NCI-H1105 (cell line): ENCODE results near the gene CDC6.

Experiments used
- DNase-seq: peaks from one replicate; lab custom pipeline; 2025; lab: John Stamatoyannopoulos, UW

CDC6 gene

GRCh38 chr17:40312131-40312731 is 24.6 kb downstream of the CDC6 start:
- no peak for DNase-seq

GRCh38 chr17:40312893-40313667 is 25.4 kb downstream of the CDC6 start:
- no peak for DNase-seq

DNA sequence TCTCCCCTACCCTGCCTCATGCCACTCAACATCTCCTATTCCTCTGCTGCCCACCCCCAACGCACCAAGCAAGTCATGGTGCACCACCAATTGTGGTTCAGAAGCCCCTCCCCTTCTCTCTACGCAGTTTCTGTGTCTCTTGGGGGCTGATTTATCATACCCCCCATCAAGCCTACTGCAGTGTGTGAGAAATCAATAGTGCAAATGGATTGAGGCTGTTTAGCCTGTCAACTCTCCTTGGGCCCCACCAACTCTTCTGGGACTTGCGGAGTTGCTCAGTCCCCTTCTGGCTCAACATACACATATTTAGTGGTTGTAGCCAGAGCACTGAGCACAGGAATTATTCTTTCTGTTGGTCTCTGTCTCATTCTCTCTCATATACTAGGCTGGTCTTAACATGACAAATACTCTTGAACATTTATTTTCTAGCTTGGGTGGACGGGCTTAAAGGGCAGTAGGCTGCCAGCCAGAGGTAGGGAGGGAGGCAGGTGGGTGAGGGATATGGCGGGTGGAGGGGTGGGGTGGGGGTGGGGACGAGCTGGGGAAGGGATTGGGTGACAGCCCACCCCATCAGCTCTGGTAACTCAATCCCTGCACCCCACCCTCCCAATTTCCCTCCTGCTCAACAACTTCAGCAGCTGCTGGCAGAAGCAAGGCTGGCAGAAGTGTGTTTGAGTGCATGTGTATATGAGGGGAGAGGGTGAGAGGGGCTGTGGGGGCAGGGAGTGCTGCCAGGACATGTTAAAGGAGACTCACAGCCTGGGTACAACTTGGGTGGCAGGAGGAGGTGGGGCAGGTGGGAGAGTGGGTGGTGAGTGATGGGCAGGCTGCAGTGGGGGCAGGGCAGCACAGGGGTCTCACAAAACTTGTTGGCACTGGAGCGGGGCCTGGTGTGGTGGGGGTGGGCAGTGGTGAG is 26.2 kb downstream of the CDC6 start:
- DNase-seq: peak; percentile 87

DNA sequence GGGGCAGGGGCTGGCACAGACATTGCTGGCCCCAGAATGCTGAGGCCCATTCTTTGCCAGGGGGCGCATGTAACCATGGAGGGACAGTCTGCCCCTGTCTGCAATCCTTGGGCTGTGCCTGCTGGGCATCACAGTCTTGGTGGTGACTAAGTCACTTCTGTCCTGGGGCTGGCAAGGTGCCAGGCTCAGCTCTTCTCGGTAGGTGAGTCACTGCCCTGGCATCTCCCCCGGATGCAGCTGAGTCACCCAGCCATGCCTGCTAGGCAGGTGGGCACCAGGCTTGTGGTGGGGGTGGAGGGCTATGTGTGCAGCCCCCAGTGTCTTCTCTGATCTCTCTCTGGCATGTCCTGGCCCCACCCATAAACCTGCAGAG is 26.9 kb downstream of the CDC6 start:
- DNase-seq: peak; percentile 85

DNA sequence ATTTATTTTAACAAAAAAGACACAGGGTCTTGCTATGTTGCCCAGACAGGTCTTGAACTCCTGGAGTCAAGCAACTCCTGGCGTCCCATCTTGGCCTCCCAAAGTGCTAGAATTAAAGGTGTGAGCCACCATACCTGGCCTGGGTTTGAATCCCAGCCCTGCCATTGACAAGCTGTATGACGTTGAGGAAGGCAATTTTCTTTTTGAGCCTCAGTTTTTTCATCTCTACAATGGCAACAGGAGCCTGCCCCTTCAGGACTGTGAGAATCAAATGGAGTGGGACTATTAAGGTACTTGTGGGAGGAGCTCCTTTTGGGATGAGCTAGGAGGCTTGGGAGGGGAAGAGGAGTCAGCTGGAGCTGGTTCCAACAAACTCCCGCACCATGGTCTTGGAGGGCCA is 27.5 kb downstream of the CDC6 start:
- DNase-seq: no peak

GRCh38 chr17:40315678-40316570 is 28.2 kb downstream of the CDC6 start:
- DNase-seq: no peak

DNA sequence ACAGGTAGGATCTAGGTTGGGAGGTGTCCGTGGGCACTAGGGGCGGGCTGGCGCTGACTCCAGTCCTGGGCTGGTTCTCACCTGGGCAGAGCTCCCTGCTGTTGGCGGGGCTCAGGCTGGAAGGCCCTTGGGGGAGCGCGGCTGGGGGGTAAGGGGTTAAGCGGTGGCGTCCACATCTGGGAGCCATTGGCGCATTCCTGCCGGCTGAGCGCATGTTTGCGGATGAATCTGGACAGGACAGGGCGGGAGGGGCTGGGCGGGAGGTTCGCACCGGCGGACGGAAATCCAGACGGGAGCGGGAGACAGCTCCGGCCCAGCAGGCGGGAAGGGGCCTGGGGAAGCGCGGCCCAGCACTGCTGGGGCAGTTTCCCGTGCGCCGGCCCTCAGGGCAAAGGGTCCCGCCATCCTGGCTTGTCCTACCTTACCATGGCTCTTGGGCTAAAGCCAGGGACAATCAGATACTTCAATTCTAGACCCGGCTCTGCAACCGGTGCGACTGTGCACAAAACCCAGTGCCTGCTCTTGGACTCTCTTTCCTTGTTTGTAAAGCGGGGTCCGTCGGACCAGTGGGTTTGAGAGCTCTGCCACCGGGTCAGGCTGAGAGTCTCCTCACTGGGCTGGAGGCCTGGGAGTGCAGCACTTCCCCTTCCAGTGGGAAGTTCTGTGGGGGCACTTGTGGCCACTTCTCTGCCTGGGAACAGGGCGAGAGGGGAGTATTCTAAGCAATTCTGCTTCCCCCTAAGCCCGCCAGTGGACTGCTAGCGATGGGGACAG is 29.1 kb downstream of the CDC6 start:
- DNase-seq: no peak

DNA sequence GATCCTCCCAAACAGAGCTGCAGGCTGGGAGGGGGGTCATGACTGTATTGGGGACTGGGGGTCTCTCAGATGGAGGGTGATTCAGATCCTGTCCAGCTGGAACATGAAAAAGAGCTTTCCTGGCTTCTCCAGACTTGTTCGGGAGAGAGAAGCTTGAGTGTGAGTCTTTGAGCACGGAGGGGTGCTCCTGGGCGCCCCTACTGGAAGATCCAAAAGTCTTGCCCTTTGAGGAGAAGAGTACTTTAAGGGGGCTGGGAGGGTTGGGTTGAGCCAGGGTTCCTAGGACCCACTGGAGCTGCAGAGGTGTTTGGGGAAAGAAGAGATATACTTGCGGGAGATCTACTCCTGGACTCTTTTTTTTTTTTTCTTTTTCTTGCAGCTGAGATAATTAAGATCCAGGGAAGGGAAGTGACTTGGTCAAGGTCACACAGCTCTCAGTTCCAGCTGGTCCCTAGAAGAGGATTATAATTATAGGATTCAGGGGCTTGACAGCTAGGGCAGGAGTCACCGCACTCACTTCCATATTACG is 29.7 kb downstream of the CDC6 start:
- DNase-seq: no peak

DNA sequence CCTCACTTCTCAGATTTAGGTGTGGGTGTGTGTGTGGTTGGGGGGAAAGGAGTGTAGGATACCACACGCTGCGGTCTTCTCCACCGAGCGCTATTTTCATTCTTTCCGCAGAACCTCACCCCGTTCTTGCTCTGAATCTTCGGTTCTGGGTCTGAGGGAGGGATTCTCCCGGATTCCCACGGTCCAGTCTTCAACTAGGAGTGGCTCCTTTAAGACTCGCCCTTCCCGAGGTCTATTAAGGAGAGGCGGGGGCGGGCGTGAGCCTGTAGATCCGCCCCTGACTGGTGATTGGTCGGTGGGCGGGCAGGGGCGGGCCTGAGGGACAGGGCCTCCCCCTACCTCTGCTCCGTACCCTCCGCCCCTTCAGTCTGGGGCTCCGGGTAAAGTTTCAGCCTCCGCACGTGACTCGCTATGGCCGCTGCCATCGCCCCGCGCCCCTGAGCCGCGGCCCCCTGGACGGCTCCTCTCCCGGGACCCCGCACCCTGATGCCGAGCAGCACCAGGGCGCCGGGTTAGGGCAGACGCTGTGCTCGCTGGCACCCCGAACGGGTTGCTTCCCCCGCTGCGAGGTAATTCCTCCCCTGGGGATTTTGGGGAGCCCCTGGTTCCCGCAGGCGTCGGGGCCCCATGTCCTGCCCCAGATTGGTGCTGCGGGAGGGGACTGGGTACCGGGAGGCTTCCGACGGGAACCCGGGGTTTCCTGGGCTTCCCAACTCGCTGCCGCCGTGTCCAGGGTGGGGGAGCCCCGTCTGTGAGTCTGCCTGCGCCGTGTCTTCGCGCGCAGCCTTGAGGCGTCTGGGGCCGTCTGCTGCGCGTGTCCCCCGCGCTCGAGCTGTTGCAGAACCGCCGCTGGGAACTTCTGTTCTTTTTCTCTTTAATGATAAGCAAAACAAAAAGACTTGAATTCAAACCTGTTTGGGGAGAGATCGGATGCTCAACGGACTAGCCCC is 30.5 kb downstream of the CDC6 start:
- peak; percentile 79 for DNase-seq

- no peak for DNase-seq
Measured at GRCh38 chr17:40318830-40319391, 31.2 kb downstream of the CDC6 start.

GRCh38 chr17:40319651-40320540 is 32.2 kb downstream of the CDC6 start:
- no peak for DNase-seq

GRCh38 chr17:40320756-40321523 is 33.3 kb downstream of the CDC6 start:
- DNase-seq: no peak

DNA sequence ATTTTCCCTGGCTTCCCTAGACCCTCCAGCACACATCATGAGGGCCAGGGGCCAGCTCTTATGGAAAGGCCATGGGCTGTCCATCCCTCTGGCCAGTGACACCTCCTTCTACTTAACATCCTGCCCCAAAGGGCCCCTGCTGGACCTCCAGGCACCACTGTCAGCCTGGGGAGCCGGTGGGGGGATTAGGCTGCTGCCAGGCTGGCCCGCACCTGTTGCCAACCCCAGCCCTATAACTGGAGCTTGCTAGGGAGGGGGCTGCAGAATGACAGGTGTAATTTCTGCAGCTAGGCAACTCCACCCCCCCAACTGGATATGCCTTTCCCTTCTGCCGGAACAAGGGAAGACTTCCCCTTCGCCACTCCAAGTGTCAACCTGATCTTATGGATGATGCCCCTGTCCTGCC is 33.8 kb downstream of the CDC6 start:
- no peak for DNase-seq

GRCh38 chr17:40321961-40322357 is 34.3 kb downstream of the CDC6 start:
- DNase-seq: no peak

GRCh38 chr17:40322358-40323315 is 35.0 kb downstream of the CDC6 start:
- no peak for DNase-seq
